SKM-1 treated with dmso at 0.1 percent for 144 hours (cell line): ENCODE measurements around the gene TPRKB.
"Not testable (repeated sequence)": the region's sequence is repeated elsewhere in the genome, so short reads cannot be mapped to it uniquely, and the experiment has no call there.

Source experiments
- DNase-seq: peaks from one replicate; lab custom pipeline; 2025; ENCODE audit not compliant: unreplicated experiment; lab: John Stamatoyannopoulos, UW

The TPRKB gene

GRCh38 chr2:73736855-73737779 is at the start of gene TPRKB:
TSS of gene TPRKB (minus strand) at chr2:73737345. CDS start at chr2:73734569, 2,776 bp downstream.
- peak; percentile 98 for DNase-seq

- not testable (repeated sequence) for DNase-seq
These were observed 46.7 kb upstream of the TPRKB start, which contains the start of gene C2orf78 for GRCh38 chr2:73783883-73784282. TSS of gene C2orf78 (plus strand) at chr2:73784183. CDS start at chr2:73784310, 127 bp downstream.

GRCh38 chr2:73783402-73783801 is 46.3 kb upstream of the TPRKB start:
- DNase-seq, result not testable (repeated sequence)

GRCh38 chr2:73780237-73780582 is 43.1 kb upstream of the TPRKB start:
- no peak for DNase-seq

- DNase-seq, result peak; percentile 93
These were observed 42.5 kb upstream of the TPRKB start, which contains the start of gene DUSP11 for GRCh38 chr2:73779467-73780236. TSS of gene DUSP11 (minus strand) at chr2:73780103. CDS start at chr2:73779974, 129 bp downstream.

GRCh38 chr2:73778867-73779466 is 41.8 kb upstream of the TPRKB start:
- DNase-seq, result not testable (repeated sequence)

- DNase-seq, result no peak
These were observed 39.8 kb upstream of the TPRKB start for GRCh38 chr2:73776869-73777519.

- no peak for DNase-seq
These were observed 39.2 kb upstream of the TPRKB start for GRCh38 chr2:73776381-73776780.

- DNase-seq, result no peak
These were observed 35.7 kb upstream of the TPRKB start for GRCh38 chr2:73772819-73773218.

- DNase-seq, result no peak
These were observed 33.6 kb upstream of the TPRKB start for GRCh38 chr2:73770725-73771124.

- no peak for DNase-seq
These were observed 29.8 kb upstream of the TPRKB start for GRCh38 chr2:73766994-73767393.

- DNase-seq, result no peak
These were observed 29.2 kb upstream of the TPRKB start for GRCh38 chr2:73766349-73766748.

GRCh38 chr2:73764945-73765344 is 27.8 kb upstream of the TPRKB start:
- DNase-seq, result no peak

- no peak for DNase-seq
These were observed 25.4 kb upstream of the TPRKB start for GRCh38 chr2:73762571-73762970.

GRCh38 chr2:73759904-73760303 is 22.8 kb upstream of the TPRKB start:
- DNase-seq, result no peak

- DNase-seq, result no peak
These were observed 22.2 kb upstream of the TPRKB start for GRCh38 chr2:73759285-73759764.

- DNase-seq, result not testable (repeated sequence)
These were observed 17.2 kb upstream of the TPRKB start for GRCh38 chr2:73754332-73754731.

- DNase-seq, result no peak
These were observed 12.2 kb upstream of the TPRKB start for GRCh38 chr2:73749314-73749713.

- DNase-seq, result no peak
These were observed 9.7 kb upstream of the TPRKB start for GRCh38 chr2:73746877-73747208.

- no peak for DNase-seq
These were observed 9.1 kb upstream of the TPRKB start for GRCh38 chr2:73746015-73746876.
